GM19239 (cell line): ENCODE results near the gene PNKD.

ENCODE experiments used
- DNase-seq: peaks from one replicate; pipeline ENCODE4 v3.0.0; 2011; ENCODE audit warnings: low spot score; ENCODE audit not compliant: insufficient read length
- FAIRE-seq: peaks from 2 replicates; lab custom pipeline; 2011; peaks lifted over from hg19 to GRCh38; lab: Jason Lieb, UNC

The PNKD gene

DNA sequence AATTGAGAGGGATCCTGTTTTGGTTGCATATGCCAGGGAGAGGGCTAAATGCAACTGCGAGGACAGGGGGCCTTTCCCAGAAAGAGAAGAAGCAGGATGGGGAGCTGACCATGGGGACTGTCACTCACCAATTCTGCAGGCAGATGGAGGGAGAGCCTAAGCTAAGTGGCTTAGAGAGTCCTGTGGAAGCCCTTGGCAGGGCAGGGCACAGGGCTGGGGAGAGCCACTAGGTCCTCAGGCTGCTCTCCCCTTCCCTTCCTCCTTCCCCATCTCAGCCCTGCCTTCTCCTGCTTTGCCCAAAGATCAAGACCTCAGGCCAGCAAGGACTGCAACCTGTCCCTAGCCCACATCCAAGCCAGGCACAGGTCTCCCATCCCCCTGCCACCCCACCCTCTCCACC lies 62.0 kb downstream of the PNKD start:
- DNase-seq (no peak), FAIRE-seq (no peak)

DNA sequence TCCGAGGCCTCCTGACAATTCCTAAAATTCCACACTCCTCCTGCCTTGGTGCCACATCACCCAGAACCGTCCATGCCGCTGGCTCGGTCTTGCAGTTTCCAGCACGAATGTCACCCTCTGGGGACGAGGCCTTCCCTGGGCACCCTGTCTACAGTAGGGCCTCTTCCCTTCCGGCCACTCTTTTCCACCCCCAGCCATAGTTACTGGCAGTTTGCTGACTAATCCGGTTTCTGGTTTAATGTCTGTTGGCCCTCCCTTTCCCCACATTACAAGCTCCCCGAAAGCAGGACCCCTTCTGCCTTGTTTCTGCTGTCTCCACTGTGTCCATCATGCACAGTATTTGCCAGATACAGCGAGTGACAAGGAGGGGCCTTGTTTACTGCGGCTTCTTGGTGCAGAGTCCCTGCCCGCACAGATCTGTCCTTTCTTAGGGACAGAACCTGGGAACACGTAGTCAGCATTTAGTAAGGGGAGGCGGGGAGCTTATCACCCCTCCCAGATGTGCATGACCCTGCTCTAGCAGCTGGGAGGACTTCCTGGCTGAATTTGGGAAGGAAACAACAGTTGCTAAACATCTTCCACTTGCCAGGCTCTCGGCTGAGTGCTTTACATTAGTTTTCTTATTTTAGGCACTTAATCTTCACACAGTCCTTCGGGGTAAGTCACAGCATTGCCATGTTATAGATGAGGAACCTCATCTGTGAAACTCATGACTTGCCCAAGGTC lies 62.8 kb downstream of the PNKD start:
- FAIRE-seq (peak; percentile 76), DNase-seq (no peak)

DNA sequence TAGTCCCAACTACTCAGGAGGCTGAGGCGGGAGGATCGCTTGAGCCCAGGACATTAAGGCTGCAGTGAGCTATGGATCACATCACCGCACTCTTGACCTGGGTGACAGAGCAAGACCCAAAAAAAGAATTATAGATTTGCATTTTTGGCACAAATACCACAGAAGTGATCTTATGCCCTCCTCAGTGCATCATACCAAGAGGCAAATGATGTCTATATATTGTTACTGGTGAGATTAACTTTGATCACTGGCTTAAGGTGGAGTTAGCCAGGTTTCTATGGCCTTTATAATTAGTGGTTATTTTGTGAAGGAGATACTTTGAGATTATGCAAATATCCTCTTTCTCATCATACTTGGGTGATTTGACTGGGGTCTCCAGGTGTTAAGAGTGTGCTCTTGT lies 64.2 kb downstream of the PNKD start:
- peak; percentile 56 for FAIRE-seq

DNA sequence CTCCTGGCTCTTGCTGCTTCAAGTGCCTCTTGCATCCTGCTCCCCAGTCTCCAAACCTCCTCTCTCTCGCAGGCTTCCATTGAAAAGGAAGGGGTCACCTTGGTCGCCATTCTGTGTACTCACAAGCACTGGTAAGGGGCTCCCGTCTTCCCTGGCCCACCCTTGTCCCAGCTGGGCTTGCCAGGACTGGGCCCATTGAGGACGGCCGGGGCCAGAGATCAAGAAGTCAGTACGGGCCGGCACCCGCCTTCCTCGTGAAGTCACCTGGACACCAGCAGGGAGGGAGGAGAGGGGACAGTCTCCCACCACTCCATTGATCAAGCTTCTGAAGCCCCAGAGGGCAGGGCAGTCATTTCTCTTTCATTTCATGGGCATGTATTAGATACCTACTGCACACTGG lies 70.3 kb downstream of the PNKD start:
- FAIRE-seq (no peak), DNase-seq (no peak)

More for the DNA sequence above, 64.2 kb downstream of the PNKD start:
- no peak for DNase-seq

DNA sequence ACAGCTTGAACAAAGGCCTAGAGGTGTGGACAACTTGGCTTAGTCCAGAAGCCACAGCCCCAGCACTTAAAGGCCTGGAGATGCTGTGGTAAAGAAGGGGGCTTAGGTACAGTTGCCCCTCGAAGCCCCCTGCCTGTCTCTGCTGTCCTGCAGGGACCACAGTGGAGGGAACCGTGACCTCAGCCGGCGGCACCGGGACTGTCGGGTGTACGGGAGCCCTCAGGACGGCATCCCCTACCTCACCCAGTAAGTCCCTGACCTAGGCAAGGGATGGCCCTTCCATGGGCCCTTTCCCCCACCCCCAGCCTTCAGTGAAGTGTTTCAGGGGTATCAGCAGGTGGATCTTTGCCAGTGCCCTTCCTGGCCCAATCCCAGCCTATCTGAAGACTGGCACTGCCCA lies 71.1 kb downstream of the PNKD start:
- FAIRE-seq (no peak), DNase-seq (no peak)

DNA sequence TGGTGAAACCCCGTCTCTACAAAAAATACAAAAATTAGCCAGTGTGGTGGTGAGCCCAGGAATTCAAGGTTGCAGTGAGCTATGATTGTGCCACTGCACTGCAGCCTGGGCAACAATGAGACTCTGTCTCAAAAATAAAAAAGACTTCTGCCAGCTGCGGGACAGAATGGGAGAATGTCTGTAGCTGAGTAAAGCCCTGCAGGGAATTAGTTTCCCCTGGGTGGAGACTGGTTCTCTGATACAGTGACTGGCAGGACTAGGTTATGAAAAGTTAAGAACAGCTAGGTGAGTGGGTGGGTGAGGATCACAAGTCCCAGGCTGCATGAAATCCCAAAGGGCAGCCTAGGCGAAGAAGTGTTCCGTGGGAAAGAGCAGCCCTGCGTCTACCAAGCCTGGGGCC lies 72.5 kb downstream of the PNKD start:
- FAIRE-seq (no peak), DNase-seq (no peak)

DNA sequence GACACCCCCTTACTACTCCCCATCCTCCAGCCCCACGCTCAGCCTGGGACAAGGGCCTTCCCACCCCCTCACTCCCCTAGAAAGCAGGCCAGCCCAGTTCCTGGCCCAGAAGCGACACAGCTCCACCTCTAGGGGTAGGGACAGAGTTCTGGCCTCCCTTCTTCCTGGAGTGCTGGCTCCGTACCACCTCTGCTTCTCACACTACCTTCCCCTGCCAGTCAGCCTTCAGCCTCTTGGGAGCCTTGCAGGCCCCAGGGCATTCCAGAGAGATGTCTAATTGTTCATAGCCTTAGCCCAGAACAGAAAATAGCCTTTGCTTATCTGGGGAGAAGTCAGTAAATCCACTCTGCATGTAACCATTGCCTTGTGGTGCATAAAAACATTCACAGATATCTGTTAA lies 73.3 kb downstream of the PNKD start:
- FAIRE-seq (no peak), DNase-seq (no peak)

DNA sequence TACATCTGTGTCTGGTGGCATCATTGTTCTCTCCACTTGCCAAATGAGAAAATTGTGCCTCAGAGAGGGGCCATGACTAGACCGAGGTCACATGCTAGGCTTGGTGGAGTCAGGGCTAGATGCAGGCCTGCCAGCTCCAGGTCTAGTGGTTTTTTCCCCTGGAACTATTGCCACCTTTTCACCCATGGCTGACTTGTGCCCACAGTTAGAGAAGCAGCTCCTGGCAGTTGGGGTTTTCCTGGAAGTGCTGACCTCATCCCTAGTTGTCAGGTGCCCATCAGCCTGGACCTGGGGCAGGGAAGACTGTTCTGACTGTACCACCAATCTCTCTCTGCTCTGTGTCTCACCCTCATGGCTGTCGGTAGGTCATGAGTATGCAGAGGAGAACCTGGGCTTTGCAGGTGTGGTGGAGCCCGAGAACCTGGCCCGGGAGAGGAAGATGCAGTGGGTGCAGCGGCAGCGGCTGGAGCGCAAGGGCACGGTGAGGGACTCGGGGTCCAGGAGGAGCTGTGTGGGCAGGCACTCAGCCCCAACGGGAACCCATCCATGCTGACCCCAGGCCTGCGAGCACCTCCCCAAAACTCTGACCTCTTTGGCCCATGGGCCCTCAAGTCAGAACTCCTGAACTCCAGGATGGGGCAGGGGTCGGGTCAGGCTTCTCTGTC lies 73.9 kb downstream of the PNKD start:
- no peak for FAIRE-seq
- DNase-seq = no peak

DNA sequence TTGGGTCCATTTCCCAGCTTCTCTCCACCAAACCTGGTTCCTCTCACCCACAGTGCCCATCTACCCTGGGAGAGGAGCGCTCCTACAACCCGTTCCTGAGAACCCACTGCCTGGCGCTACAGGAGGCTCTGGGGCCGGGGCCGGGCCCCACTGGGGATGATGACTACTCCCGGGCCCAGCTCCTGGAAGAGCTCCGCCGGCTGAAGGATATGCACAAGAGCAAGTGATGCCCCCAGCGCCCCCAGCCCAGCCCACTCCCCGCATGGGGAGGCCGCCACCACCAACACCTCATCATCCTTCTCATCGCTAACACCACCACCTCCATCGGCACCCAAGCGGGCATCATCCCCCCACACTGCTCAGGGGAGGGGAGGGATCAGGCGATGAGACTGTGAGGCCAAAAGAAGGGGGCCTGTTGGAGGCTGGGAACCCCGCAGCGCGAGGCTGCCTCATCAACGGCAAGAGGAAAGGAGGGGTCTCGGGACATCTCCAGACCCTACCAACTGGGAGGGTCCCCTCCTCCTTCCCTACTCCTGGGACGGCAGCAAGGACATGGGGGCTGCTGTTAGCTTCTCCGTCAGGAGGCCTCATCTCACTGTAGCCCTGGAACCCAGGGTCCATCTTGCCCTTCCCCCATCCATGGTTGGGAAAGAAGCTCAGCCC lies 74.6 kb downstream of the PNKD start:
- no peak for FAIRE-seq
- no peak for DNase-seq

DNA sequence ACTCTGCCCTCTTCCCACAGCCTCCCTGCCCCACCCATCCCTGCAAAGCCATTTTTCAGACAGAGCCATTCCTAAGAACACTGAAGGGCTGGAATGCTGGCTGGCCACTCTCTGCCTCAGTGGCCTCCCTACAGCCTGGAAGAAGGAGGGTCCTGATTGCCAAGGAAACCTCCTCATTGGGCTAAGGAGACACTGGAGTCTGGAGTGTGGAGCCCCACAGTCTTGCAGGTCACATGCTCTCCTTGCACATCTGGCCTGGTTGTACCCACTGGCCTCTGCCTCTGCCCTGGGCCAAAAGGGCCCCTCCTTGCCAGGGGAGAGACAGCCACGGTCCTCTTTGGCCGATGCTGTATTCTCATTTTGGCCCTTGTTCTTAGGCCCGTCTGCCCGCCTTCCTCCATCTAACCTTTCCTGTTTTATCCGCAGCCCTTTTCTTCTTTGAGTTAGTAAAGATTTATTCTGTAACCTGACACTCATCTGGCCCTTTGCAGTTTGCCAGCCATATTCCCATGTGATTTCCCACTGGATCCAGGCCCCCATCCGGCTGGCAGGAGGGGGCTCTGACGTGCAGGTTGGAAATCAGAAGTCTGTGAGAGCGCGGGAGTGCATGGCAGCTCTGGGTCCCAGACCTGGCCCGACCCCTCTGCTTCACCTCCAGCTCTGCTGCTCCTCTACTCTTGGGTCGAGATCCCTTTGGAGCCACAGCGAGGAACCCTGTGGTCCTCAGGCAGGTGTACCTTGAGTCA lies 75.3 kb downstream of the PNKD start:
- FAIRE-seq = no peak
- DNase-seq = no peak

DNA sequence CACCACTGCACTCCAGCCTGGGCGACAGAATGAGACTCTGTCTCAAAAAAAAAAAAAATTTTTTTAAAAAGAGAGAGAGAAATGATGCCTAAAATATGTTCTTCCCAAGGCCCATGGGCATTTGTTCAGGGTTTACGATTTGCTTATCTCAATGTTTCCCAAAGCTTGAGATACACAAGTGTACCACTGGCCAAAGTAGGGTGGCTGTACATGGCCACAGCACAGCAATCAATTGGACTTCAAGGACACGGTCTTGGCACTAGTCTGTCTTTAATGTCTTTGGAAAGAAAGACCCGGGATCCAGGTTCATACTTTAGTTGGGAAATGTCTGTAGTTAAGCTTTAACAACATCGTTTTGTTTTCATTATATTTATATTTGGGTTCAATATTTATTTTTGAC lies 76.9 kb downstream of the PNKD start:
- DNase-seq (no peak), FAIRE-seq (no peak)

DNA sequence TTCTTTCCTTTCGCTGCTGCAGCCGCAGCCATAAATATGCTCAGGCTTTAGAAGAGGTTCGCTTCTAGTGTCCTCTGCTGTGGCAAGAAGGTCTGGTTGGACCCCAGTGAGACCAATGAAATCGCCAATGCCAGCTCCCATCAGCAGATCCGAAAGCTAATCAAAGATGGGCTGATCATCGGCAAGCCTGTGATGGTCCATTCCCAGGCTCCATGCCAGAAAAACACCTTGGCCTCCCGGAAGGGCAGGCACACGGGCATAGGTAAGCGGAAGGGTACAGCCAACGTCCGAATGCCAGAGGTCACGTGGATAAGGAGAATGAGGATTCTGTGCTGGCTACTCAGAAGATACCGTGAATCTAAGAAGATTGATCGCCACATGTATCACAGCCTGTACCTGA lies 83.7 kb downstream of the PNKD start:
- FAIRE-seq = no peak
- no peak for DNase-seq

DNA sequence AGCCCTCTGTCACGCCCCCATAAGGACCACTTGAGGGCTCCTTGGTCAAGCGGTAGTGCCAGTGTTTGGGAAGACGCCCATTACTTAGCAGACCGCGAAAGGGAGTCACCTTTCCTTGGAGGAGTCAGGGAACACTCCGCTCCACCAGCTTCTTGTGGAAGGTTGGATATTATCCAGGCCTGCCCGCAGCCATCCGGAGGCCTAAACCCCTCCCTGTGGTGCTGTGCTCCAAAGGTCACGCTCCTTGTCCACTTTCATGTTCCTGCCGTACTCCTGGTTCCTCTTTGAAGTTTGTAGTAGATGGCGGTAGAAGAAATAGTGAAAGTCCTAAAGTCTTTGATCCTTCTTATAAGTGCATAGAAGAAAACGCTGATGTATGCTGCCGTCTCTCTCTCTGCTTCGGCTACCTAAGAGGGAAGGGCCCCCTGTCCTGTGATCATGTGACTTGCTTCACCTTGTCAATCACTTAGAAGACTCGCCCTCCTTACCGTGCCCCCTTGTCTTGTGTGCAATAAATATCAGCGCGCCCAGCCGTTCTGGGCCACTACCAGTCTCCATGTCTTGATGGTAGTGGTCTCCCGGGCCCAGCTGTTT lies 84.6 kb downstream of the PNKD start:
- DNase-seq = no peak

DNA sequence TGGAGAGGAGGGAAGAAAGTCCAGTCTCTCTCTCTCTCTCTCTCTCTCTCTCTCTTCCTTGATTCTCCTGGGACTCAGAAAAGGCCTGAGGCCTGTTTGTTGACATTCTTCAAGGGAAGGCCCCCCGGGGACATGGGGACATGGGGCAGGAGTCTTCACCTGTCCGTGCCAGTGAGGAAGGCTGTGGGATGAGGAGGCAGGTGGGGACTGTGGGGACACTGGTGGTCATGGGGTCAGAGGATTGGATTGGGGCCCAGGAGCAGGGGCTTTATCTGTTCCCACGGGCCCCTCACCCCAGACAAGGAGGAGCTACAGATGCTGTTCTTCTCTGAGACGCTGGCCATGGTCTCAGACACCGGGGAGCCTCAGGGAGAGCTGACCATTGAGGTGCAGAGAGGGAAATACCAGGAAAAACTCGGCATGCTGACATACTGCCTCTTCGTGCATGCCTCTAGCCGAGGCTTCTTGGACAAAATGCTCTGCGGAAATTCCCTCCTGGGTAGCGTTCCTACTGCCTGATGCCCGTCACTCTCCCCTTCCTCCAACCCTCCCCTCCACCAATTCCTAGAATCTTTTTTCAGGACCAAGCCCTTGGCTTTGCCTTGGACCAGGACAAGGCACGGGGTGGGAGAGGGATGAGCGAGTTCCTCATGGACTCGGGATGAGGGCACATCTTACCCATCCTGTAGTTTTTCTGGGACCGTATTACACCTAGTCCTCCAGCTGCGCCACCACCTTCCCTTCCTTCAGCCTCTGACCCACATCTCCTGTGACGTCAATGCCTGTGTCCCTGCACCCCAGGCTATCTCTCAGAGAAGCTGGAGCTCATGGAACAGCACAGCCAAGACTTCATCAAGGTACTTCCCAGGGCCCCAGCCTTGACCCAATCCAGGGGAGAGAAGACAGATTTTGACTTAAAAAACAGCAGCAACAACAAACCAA lies 87.2 kb downstream of the PNKD start:
- DNase-seq = no peak
- FAIRE-seq = no peak

More for the DNA sequence above, 84.6 kb downstream of the PNKD start:
- FAIRE-seq = no peak

DNA sequence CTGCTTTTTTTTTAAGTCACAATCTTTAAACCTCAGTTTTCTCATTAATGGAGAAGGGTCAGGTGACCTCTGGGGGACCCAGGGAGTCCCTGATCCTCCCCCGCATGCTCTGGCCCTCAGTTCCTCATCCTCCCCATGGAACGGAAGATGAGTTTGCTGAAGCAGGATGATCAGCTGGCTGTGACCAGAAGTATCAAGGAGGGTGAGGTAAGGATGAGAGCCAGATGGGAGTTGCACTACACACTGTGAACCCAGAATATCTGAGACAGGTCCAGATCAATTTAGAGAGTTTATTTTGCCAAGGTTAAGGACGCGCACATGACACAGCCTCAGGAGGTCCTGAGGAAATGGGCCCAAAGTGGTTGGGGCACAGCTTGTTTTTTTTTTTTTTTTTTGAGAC lies 90.1 kb downstream of the PNKD start:
- FAIRE-seq (no peak), DNase-seq (no peak)

DNA sequence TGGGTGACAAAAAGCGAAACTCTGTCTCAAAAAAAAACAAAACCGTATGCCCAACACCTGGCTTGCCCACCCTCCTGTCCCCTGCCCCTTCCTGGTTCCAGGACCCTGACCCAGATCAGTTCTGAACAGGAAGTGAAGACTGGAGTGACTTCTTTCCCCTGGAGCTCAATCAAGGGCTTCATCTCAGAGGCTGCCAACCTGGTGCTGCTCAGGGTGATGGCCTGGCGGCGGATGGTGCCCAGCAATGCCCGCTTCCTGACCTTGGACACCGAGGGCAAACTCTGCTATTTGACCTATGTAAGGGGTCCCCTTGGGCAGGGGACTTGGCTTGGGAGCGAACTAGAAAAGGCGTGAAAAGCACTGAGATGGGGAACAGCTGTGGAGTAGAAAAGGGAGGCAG lies 92.3 kb downstream of the PNKD start:
- DNase-seq (no peak), FAIRE-seq (no peak)

DNA sequence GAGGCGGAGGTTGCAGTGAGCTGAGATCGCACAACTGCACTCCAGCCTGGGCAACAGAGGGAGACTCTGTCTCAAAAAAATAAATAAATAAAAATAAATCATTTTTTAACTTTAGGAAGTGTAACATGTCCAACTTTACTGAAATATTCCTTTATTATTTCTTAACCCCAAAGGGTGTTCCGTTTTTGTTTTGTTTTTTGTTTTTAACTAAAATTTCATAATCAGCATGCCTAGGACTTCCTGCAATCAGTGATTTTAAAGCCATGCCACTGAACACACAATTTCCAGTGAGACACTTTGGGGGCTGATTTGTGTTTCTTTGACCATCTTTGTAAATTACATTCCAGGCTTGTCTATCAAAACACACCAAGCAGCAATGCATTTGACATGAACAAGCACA lies 93.4 kb downstream of the PNKD start:
- DNase-seq (no peak), FAIRE-seq (no peak)

DNA sequence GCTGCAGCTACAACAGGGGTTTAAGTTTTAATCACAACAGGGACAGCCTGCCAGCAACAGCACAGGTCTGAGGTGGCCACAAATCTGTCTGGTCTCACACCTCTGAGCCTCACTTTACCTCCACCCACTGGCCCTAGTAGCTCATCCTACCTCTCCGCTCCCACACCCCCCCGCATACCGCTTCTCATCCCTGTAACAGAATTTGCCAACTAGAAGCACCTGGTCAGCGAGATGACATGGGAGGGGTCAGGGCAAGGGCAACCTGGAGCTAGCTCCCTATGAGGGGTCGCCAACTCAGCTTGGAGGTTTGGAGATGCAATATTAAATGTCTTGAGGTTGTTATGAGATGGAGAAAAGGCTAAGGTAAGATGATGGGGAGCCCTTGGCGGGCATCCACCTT lies 93.9 kb downstream of the PNKD start:
- DNase-seq = no peak
- FAIRE-seq = no peak

DNA sequence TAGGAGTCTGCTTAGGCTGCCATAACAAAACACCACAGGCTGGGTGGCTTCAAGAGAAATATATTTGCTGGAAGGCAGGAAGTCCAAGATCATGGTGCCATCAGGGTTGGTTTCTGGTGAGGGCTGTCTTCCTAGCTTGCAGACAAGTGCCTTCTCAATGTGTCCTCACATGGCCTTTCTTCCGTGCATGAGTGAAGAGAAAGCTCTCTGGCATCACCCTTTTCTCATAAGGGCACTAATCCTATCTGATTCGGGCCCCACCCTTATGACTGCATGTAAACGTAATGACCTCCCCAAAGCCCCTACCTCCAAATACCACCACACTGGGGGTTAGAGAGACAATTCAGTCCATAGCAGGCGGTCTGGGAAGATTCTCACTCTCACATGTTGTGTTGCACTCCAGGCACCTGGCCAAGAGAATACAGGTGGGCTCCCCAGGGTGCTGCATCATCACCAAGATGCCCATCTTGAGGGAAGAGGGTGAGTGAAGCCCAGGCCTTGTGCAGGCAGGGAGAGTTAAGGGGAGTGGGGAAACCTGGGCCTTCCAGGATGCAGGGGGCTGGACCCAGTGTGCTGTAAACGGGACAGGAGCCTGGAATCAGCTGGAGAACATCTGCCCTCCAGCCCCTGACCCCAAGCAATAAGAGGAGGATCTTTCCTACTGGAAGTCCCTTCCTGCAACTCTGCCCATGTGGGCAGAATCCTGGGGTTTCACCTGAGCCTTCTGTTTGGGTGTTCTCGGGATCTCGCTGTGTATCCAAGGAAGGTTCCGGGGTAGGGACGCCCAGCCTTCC lies 96.5 kb downstream of the PNKD start:
- FAIRE-seq = peak; percentile 58
- no peak for DNase-seq
